Measurements from ENCODE around the gene MYL6B. TPM values are rescaled to one million over a fixed set of nuclear protein-coding genes. Genes with fewer than 3 reads are reported as not detected.

The MYL6B gene
- total RNA-seq, 2 experiments from 2014 or later, result 56.6 to 77.6 TPM

DNA sequence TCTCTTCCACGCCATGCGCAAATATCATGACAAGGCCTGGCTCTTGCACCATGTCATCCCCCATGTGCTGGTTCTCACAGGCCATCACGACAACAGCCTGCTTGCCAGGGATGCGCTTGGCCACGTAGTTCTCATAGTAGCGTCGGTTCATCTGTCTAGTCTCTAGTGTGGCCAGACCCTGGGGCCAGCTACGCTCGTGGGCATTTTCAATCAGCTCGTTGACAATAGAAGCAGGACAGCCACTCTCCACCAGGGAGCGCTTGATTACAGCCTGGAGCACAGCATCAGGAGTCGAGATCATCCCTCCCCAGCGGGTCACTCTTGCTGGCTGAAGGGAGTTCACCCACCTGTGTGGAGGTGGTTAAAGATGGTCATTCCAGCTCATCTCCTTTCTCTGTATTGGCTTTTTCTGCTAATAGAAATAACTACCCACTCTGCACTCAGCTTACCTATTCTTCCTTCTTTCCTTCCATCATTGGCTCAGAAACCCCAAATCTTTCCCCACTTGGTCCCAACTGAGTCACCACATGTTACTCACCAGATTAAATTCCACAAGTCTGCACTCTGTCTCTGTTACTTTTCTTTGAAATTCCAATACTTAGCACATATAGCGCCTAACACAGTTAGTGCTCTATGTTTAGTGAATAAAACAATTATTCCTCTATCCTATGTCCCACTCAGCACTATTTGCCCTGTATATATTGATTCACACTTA lies 54.2 kb downstream of the MYL6B start:
- H3K36me3 ChIP-seq (ENCODE audit: insufficient read depth, low read length), result peaks cover 67% of the 10 kb centered on the region
- no TSS peak for BruUV-seq (replicated peaks)
- intact Hi-C loops (cut with micrococcal nuclease; ENCODE audit: unreplicated experiment), result loop anchor here (2.0 kb wide), 1 partner anchor 14 kb away; the partner anchor contains the start of gene RNF41

More for the DNA sequence above, 54.2 kb downstream of the MYL6B start:
- Histone ChIP-seq H3K9me3 (ENCODE audit: low read length) (no peaks in the 10 kb centered on the region), H3K4me2 (ENCODE audit: low read length) (peak overlapping the region; percentile 86), H3K79me2 (ENCODE audit: insufficient read depth, low read depth, low read length) (no peaks in the 10 kb centered on the region), H3K27ac (ENCODE audit: low read depth, low read length, poor library complexity, severe bottlenecking) (peak overlapping the region; percentile 94), H3K9me2 (ENCODE audit: insufficient read depth, low read length) (no peaks in the 10 kb centered on the region), H2AFZ (ENCODE audit: low read length) (no peak overlapping the region), H3K4me1 (ENCODE audit: insufficient read depth, low read length, poor library complexity, severe bottlenecking) (peaks cover 42% of the 10 kb centered on the region), H3K4me3 (ENCODE audit: low read depth, low read length, poor library complexity, severe bottlenecking) (no peak overlapping the region), H4K20me1 (ENCODE audit: insufficient read depth, low read length) (no peaks in the 10 kb centered on the region)
- CTCF ChIA-PET (ENCODE audit: unreplicated experiment), result interaction anchor here (0.6 to 4.4 kb wide), 3 partner anchors 10 to 897 kb away, joined by 3 to 35 read pairs (median 3); partner anchors contain the start of gene RNF41
- DNase-seq (ENCODE audit: low spot score), result peak; percentile 66
- TF ChIP-seq, protein P1, sequence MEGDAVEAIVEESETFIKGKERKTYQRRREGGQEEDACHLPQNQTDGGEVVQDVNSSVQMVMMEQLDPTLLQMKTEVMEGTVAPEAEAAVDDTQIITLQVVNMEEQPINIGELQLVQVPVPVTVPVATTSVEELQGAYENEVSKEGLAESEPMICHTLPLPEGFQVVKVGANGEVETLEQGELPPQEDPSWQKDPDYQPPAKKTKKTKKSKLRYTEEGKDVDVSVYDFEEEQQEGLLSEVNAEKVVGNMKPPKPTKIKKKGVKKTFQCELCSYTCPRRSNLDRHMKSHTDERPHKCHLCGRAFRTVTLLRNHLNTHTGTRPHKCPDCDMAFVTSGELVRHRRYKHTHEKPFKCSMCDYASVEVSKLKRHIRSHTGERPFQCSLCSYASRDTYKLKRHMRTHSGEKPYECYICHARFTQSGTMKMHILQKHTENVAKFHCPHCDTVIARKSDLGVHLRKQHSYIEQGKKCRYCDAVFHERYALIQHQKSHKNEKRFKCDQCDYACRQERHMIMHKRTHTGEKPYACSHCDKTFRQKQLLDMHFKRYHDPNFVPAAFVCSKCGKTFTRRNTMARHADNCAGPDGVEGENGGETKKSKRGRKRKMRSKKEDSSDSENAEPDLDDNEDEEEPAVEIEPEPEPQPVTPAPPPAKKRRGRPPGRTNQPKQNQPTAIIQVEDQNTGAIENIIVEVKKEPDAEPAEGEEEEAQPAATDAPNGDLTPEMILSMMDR (conservative IDR thresholded peaks at IDR 0.05; ENCODE audit: low read length), result peak; percentile 78
- no peak for TF ChIP-seq EZH2phosphoT487 (IDR thresholded peaks at IDR 0.05; ENCODE audit: borderline replicate concordance, low read depth, low read length)
- POLR2A ChIA-PET, result interaction anchor here (0.8 to 6.1 kb wide), 4 partner anchors 15 to 153 kb away, joined by 3 to 85 read pairs (median 4); partner anchors contain the start of genes IL23A, RNF41 and STAT2

Other genes starting within 250 kb of the MYL6B start
- 88.5 and 97.2 TPM in 2 replicates for gene PYM1, start 224.7 kb upstream of the MYL6B start, total RNA-seq (2014; rRNA removed; shearing (Covaris generic))
- gene PYM1, start 224.7 kb upstream of the MYL6B start, total RNA-seq (2022), result 82.7 and 88.5 TPM in 2 replicates
- 106 and 144 TPM in 2 replicates for gene DGKA, start 221.4 kb upstream of the MYL6B start, total RNA-seq (2014; rRNA removed; shearing (Covaris generic))
- gene DGKA, start 221.4 kb upstream of the MYL6B start, total RNA-seq (2022), result 170 and 216 TPM in 2 replicates
- 0.49 and 1.4 TPM in 2 replicates for gene PMEL, start 186.5 kb upstream of the MYL6B start, total RNA-seq (2014; rRNA removed; shearing (Covaris generic))
- 2.4 and 3.0 TPM in 2 replicates for gene PMEL, start 186.5 kb upstream of the MYL6B start, total RNA-seq (2022)
- 57.8 and 68.1 TPM in 2 replicates for gene CDK2, start 185.8 kb upstream of the MYL6B start, total RNA-seq (2014; rRNA removed; shearing (Covaris generic))
- 80.9 and 81.4 TPM in 2 replicates for gene CDK2, start 185.8 kb upstream of the MYL6B start, total RNA-seq (2022)
- 21.6 and 21.8 TPM in 2 replicates for gene RAB5B, start 178.5 kb upstream of the MYL6B start, total RNA-seq (2014; rRNA removed; shearing (Covaris generic))
- gene RAB5B, start 178.5 kb upstream of the MYL6B start, total RNA-seq (2022), result 47.2 and 50.5 TPM in 2 replicates
- 2.5 and 2.7 TPM in 2 replicates for gene SUOX, start 155.3 kb upstream of the MYL6B start, total RNA-seq (2014; rRNA removed; shearing (Covaris generic))
- 6.4 and 7.4 TPM in 2 replicates for gene SUOX, start 155.3 kb upstream of the MYL6B start, total RNA-seq (2022)
- 0.90 and 1.3 TPM in 2 replicates for gene IKZF4, start 131.5 kb upstream of the MYL6B start, total RNA-seq (2014; rRNA removed; shearing (Covaris generic))
- 6.0 and 8.8 TPM in 2 replicates for gene IKZF4, start 131.5 kb upstream of the MYL6B start, total RNA-seq (2022)
- gene RPS26, start 110.7 kb upstream of the MYL6B start, total RNA-seq (2014; rRNA removed; shearing (Covaris generic)), result 306 and 600 TPM in 2 replicates
- gene RPS26, start 110.7 kb upstream of the MYL6B start, total RNA-seq (2022), result 74.6 and 79.1 TPM in 2 replicates
- not detected in 2 replicates for gene ERBB3, start 72.4 kb upstream of the MYL6B start, total RNA-seq (2014; rRNA removed; shearing (Covaris generic))
- 0.83 TPM in 1 of 2 replicates, not detected in the other for gene ERBB3, start 72.4 kb upstream of the MYL6B start, total RNA-seq (2022)
- gene PA2G4, start 48.0 kb upstream of the MYL6B start, total RNA-seq (2014; rRNA removed; shearing (Covaris generic)), result 358 and 437 TPM in 2 replicates
- 280 and 289 TPM in 2 replicates for gene PA2G4, start 48.0 kb upstream of the MYL6B start, total RNA-seq (2022)
- gene RPL41, start 36.0 kb upstream of the MYL6B start, total RNA-seq (2014; rRNA removed; shearing (Covaris generic)), result 4,534 and 5,932 TPM in 2 replicates
- 4,745 and 4,976 TPM in 2 replicates for gene RPL41, start 36.0 kb upstream of the MYL6B start, total RNA-seq (2022)
- gene ZC3H10, start 34.3 kb upstream of the MYL6B start, total RNA-seq (2014; rRNA removed; shearing (Covaris generic)), result 11.9 and 12.6 TPM in 2 replicates
- gene ZC3H10, start 34.3 kb upstream of the MYL6B start, total RNA-seq (2022), result 15.8 and 16.5 TPM in 2 replicates
- 74.6 and 85.9 TPM in 2 replicates for gene ESYT1, start 24.3 kb upstream of the MYL6B start, total RNA-seq (2014; rRNA removed; shearing (Covaris generic))
- 108 and 112 TPM in 2 replicates for gene ESYT1, start 24.3 kb upstream of the MYL6B start, total RNA-seq (2022)
- gene MYL6, start 5.8 kb downstream of the MYL6B start, total RNA-seq (2014; rRNA removed; shearing (Covaris generic)), result 574 and 654 TPM in 2 replicates
- gene MYL6, start 5.8 kb downstream of the MYL6B start, total RNA-seq (2022), result 415 and 468 TPM in 2 replicates
- gene SMARCC2, start 36.9 kb downstream of the MYL6B start, total RNA-seq (2014; rRNA removed; shearing (Covaris generic)), result 59.7 and 68.3 TPM in 2 replicates
- 137 and 162 TPM in 2 replicates for gene SMARCC2, start 36.9 kb downstream of the MYL6B start, total RNA-seq (2022)
- 63.8 and 76.1 TPM in 2 replicates for gene RNF41, start 69.3 kb downstream of the MYL6B start, total RNA-seq (2014; rRNA removed; shearing (Covaris generic))
- gene RNF41, start 69.3 kb downstream of the MYL6B start, total RNA-seq (2022), result 43.7 and 45.6 TPM in 2 replicates
- gene NABP2, start 71.8 kb downstream of the MYL6B start, total RNA-seq (2014; rRNA removed; shearing (Covaris generic)), result 37.5 and 46.0 TPM in 2 replicates
- 54.1 and 61.1 TPM in 2 replicates for gene NABP2, start 71.8 kb downstream of the MYL6B start, total RNA-seq (2022)
- gene SLC39A5, start 77.5 kb downstream of the MYL6B start, total RNA-seq (2014; rRNA removed; shearing (Covaris generic)), result 0.76 and 2.5 TPM in 2 replicates
- gene SLC39A5, start 77.5 kb downstream of the MYL6B start, total RNA-seq (2022), result 1.2 and 1.4 TPM in 2 replicates
- gene ANKRD52, start 105.8 kb downstream of the MYL6B start, total RNA-seq (2014; rRNA removed; shearing (Covaris generic)), result 7.0 and 11.7 TPM in 2 replicates
- gene ANKRD52, start 105.8 kb downstream of the MYL6B start, total RNA-seq (2022), result 35.0 and 35.6 TPM in 2 replicates
- 15.8 and 22.1 TPM in 2 replicates for gene COQ10A, start 114.4 kb downstream of the MYL6B start, total RNA-seq (2014; rRNA removed; shearing (Covaris generic))
- 20.6 and 28.9 TPM in 2 replicates for gene COQ10A, start 114.4 kb downstream of the MYL6B start, total RNA-seq (2022)
- 150 and 154 TPM in 2 replicates for gene CS, start 147.7 kb downstream of the MYL6B start, total RNA-seq (2014; rRNA removed; shearing (Covaris generic))
- 262 and 281 TPM in 2 replicates for gene CS, start 147.7 kb downstream of the MYL6B start, total RNA-seq (2022)
- gene CNPY2, start 163.4 kb downstream of the MYL6B start, total RNA-seq (2014; rRNA removed; shearing (Covaris generic)), result 62.8 and 75.5 TPM in 2 replicates
- 80.2 and 85.5 TPM in 2 replicates for gene CNPY2, start 163.4 kb downstream of the MYL6B start, total RNA-seq (2022)
- gene PAN2, start 181.4 kb downstream of the MYL6B start, total RNA-seq (2014; rRNA removed; shearing (Covaris generic)), result 69.9 and 106 TPM in 2 replicates
- 117 and 132 TPM in 2 replicates for gene PAN2, start 181.4 kb downstream of the MYL6B start, total RNA-seq (2022)
- 16.3 and 18.3 TPM in 2 replicates for gene IL23A, start 186.3 kb downstream of the MYL6B start, total RNA-seq (2014; rRNA removed; shearing (Covaris generic))
- gene IL23A, start 186.3 kb downstream of the MYL6B start, total RNA-seq (2022), result 9.8 and 12.7 TPM in 2 replicates
- gene STAT2, start 207.5 kb downstream of the MYL6B start, total RNA-seq (2014; rRNA removed; shearing (Covaris generic)), result 75.3 and 89.0 TPM in 2 replicates
- gene STAT2, start 207.5 kb downstream of the MYL6B start, total RNA-seq (2022), result 126 and 135 TPM in 2 replicates
- gene APOF, start 210.3 kb downstream of the MYL6B start, total RNA-seq (2014; rRNA removed; shearing (Covaris generic)), result 0.16 TPM in 1 of 2 replicates, not detected in the other
- 0.20 and 0.38 TPM in 2 replicates for gene APOF, start 210.3 kb downstream of the MYL6B start, total RNA-seq (2022)